ENCODE results near the gene TOR4A. TPM values are rescaled to one million over a fixed set of nuclear protein-coding genes. Genes with fewer than 3 reads are reported as not detected.
A peak's percentile ranks its signal among the peaks of the same experiment; 100 is the strongest.

The TOR4A gene
- total and polyA plus RNA-seq, 9 of the 15 experiments (the other 6 are each of a cell fraction or from before 2014, with no cell fraction given), result 3.9 to 49.2 (median 8.8) TPM

DNA sequence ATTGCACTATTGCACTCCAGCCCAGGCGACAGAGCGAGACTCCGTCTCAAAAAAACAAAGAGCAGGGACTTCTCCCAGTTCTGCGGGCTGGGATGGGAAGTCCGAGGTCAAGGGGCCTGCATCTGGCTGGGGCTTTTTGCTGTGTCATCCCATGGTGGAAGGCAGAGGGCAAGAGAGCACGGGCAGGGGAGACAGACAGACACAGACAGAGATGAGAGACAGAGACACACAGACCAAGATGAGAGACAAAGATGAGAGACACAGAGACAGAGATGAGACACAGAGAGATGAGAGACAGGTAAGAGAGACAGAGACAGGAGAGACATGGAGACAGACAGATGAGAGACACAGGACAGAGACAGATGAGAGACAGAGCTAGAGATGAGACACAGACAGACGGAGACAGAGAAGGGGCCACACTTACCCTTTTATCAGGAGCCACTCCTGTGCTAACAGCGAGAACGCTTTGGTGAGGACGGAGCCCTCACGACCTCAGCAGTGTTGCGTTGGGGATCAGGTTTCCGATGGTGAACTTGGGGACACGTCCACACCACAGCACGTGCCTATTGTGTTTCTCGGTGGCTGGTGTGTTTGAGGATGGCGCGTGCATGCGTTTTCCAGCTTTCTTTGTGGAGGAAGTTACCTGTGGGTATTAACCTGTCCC is 8.9 kb upstream of the TOR4A start (continued):
- TF ChIP-seq, protein P1, sequence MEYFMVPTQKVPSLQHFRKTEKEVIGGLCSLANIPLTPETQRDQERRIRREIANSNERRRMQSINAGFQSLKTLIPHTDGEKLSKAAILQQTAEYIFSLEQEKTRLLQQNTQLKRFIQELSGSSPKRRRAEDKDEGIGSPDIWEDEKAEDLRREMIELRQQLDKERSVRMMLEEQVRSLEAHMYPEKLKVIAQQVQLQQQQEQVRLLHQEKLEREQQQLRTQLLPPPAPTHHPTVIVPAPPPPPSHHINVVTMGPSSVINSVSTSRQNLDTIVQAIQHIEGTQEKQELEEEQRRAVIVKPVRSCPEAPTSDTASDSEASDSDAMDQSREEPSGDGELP (CRISPR knock-in tag; IDR thresholded peaks at IDR 0.05; ENCODE audit: borderline replicate concordance), result peak; percentile 36; the same call in 1 of the 2 replicates
- TF ChIP-seq ZNF184 (CRISPR knock-in tag; IDR thresholded peaks at IDR 0.05), result no peak
- TF ChIP-seq, protein P2, sequence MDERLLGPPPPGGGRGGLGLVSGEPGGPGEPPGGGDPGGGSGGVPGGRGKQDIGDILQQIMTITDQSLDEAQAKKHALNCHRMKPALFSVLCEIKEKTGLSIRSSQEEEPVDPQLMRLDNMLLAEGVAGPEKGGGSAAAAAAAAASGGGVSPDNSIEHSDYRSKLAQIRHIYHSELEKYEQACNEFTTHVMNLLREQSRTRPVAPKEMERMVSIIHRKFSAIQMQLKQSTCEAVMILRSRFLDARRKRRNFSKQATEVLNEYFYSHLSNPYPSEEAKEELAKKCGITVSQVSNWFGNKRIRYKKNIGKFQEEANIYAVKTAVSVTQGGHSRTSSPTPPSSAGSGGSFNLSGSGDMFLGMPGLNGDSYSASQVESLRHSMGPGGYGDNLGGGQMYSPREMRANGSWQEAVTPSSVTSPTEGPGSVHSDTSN (CRISPR knock-in tag; IDR thresholded peaks at IDR 0.05; ENCODE audit: low read depth), result no peak
- TF ChIP-seq, protein P2 (tag; conservative IDR thresholded peaks at IDR 0.05; ENCODE audit: low read depth), result no peak
- peak; percentile 73 for TF ChIP-seq NR2C1 (IDR thresholded peaks at IDR 0.05)
- TF ChIP-seq NR2C1 (tag; IDR thresholded peaks at IDR 0.05), result peak; percentile 60
- peak; percentile 33; the same call in 1 of the 2 replicates for TF ChIP-seq TCF3 (CRISPR knock-in tag; IDR thresholded peaks at IDR 0.05)
- TF ChIP-seq, protein P3, sequence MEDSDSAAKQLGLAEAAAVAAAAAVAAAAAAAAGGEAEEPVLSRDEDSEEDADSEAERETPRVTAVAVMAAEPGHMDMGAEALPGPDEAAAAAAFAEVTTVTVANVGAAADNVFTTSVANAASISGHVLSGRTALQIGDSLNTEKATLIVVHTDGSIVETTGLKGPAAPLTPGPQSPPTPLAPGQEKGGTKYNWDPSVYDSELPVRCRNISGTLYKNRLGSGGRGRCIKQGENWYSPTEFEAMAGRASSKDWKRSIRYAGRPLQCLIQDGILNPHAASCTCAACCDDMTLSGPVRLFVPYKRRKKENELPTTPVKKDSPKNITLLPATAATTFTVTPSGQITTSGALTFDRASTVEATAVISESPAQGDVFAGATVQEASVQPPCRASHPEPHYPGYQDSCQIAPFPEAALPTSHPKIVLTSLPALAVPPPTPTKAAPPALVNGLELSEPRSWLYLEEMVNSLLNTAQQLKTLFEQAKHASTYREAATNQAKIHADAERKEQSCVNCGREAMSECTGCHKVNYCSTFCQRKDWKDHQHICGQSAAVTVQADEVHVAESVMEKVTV (CRISPR knock-in tag; IDR thresholded peaks at IDR 0.05), result no peak
- TF ChIP-seq ZNF699 (CRISPR knock-in tag; IDR thresholded peaks at IDR 0.05; ENCODE audit: insufficient replicate concordance), result no peak
- TF ChIP-seq, protein P4, sequence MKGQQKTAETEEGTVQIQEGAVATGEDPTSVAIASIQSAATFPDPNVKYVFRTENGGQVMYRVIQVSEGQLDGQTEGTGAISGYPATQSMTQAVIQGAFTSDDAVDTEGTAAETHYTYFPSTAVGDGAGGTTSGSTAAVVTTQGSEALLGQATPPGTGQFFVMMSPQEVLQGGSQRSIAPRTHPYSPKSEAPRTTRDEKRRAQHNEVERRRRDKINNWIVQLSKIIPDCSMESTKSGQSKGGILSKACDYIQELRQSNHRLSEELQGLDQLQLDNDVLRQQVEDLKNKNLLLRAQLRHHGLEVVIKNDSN (CRISPR knock-in tag; IDR thresholded peaks at IDR 0.05), result peak; percentile 47
- peak; percentile 64 for TF ChIP-seq L3MBTL2 (IDR thresholded peaks at IDR 0.05)
- 0 out of 2 replicates have a peak, but pooled peaks have one; percentile 17 for TF ChIP-seq DMBX1 (CRISPR knock-in tag; IDR thresholded peaks at IDR 0.05; ENCODE audit: borderline replicate concordance)
- no peak for TF ChIP-seq BMI1 (IDR thresholded peaks at IDR 0.05; ENCODE audit: low read length)
- TF ChIP-seq CREBBP (IDR thresholded peaks at IDR 0.05; ENCODE audit: low read depth, low read length), result no peak
- TF ChIP-seq ZBTB1 (CRISPR knock-in tag; IDR thresholded peaks at IDR 0.05; ENCODE audit: borderline replicate concordance, low read depth), result 0 out of 2 replicates have a peak, but pooled peaks have one; percentile 12
- TF ChIP-seq ELF4 (CRISPR knock-in tag; IDR thresholded peaks at IDR 0.05), result peak; percentile 91
- 0 out of 2 replicates have a peak, but pooled peaks have one; percentile 5 for TF ChIP-seq TEAD2 (tag; IDR thresholded peaks at IDR 0.05)
- no peak for TF ChIP-seq FUS (optimal IDR thresholded peaks at IDR 0.05; ENCODE audit: low read depth, low read length)
